Endothelial cell of umbilical vein (primary cell): ENCODE measurements around the gene TEN1. TPM values are rescaled to one million over a fixed set of nuclear protein-coding genes. Genes with fewer than 3 reads are reported as not detected.

Experiments used
- BruUV-seq: library from RNA; stranded (reverse); fragments of 400-500 nt; replicated peaks from 2 replicates; lab custom pipeline; 2021; lab: Mats Ljungman, UMichigan
- CTCF ChIA-PET: fragments of 300-600, 350-600 bp; sonication (Branson Sonifier 250); formaldehyde crosslinking; loops from one replicate; lab custom pipeline; 2021; ENCODE audit warnings: antibody characterized with exemption, inconsistent platforms; lab: Charles Lee
- POLR2A ChIA-PET: fragments of 300-600, 350-600 bp; sonication (Branson Sonifier 250); formaldehyde crosslinking; loops from one replicate; lab custom pipeline; 2021; ENCODE audit warnings: antibody characterized with exemption, inconsistent platforms; lab: Charles Lee
- DNase-seq: peaks from one replicate; pipeline ENCODE4 v3.0.0-alpha.2; 2011; ENCODE audit warnings: low read depth, low spot score
- FAIRE-seq: peaks from 2 replicates; lab custom pipeline; 2011; peaks lifted over from hg19 to GRCh38; lab: Jason Lieb, UNC
- H2AFZ ChIP-seq: 2 replicates; pipeline ENCODE4 v1.6.0; 2012; ENCODE audit warnings: low read depth, low read length, control low read depth, inconsistent platforms
- H3K27ac ChIP-seq: 2 replicates; pipeline ENCODE4 v1.5.1; 2011; ENCODE audit warnings: low read depth, mild to moderate bottlenecking, control low read depth, low read length, moderate library complexity; ENCODE audit not compliant: insufficient read depth
- H3K27me3 ChIP-seq, 2 experiments: 2 replicates each; pipeline versions ENCODE4 v1.6.0 to v1.6.1; 2011; ENCODE audit warnings: low read length in 2 of 2, mixed read lengths in 1 of 2; ENCODE audit not compliant: control insufficient read depth in 2 of 2, insufficient read depth in 2 of 2
- H3K36me3 ChIP-seq, 2 experiments: 2 replicates in 1 of 2; 3 replicates in 1 of 2; pipeline ENCODE4 v1.5.1; 2011; ENCODE audit warnings: low read length in 2 of 2, mild to moderate bottlenecking in 1 of 2, moderate library complexity in 1 of 2; ENCODE audit not compliant: control insufficient read depth in 2 of 2, insufficient read depth in 2 of 2; ENCODE audit errors: extremely low read depth in 1 of 2
- H3K4me1 ChIP-seq: 3 replicates; pipeline ENCODE4 v1.5.1; 2011; ENCODE audit warnings: mild to moderate bottlenecking, low read length; ENCODE audit not compliant: control insufficient read depth, insufficient read depth; ENCODE audit errors: extremely low read depth
- H3K4me2 ChIP-seq: 2 replicates; pipeline ENCODE4 v1.6.1; 2011; ENCODE audit warnings: low read length, control low read depth, mixed read lengths; ENCODE audit not compliant: insufficient read depth
- H3K4me3 ChIP-seq, 3 experiments: fragments of 200-600 bp in 1 of 3; sonication (generic), shearing (Covaris generic) in 1 of 3; replicated peaks in 1 of 3; 2 replicates each; pipeline ENCODE4 v1.5.1; 2011 to 2016; ENCODE audit warnings: control low read depth in 3 of 3, low read length in 3 of 3, mild to moderate bottlenecking in 2 of 3, inconsistent platforms in 1 of 3, low read depth in 1 of 3, moderate library complexity in 1 of 3; ENCODE audit not compliant: insufficient read depth in 1 of 3
- H3K79me2 ChIP-seq: 2 replicates; pipeline ENCODE4 v1.6.0; 2012; ENCODE audit warnings: low read length, inconsistent platforms; ENCODE audit not compliant: control insufficient read depth, insufficient read depth
- H3K9ac ChIP-seq: replicated peaks from 2 replicates; pipeline ENCODE3; 2011; ENCODE audit warnings: low read length, control low read depth; ENCODE audit not compliant: insufficient read depth; ENCODE audit errors: extremely low read depth
- H3K9me1 ChIP-seq: replicated peaks from 3 replicates; pipeline ENCODE4 v1.6.0; 2011; ENCODE audit warnings: mild to moderate bottlenecking, low read length; ENCODE audit not compliant: control insufficient read depth, insufficient read depth; ENCODE audit errors: extremely low read depth
- H3K9me3 ChIP-seq: replicated peaks from 2 replicates; pipeline ENCODE4 v1.5.1; 2012; ENCODE audit warnings: low read length, inconsistent platforms; ENCODE audit not compliant: control insufficient read depth, insufficient read depth
- H4K20me1 ChIP-seq: replicated peaks from 2 replicates; pipeline ENCODE3; 2011; ENCODE audit warnings: mild to moderate bottlenecking, low read length; ENCODE audit not compliant: control insufficient read depth, insufficient read depth; ENCODE audit errors: extremely low read depth
- EZH2 ChIP-seq: IDR thresholded peaks from 2 replicates; pipeline ENCODE4 v1.6.1; 2012; ENCODE audit warnings: borderline replicate concordance, low read depth, mild to moderate bottlenecking, moderate library complexity, low read length, inconsistent platforms; ENCODE audit not compliant: severe bottlenecking
- FOS ChIP-seq: IDR thresholded peaks from 2 replicates; pipeline ENCODE4 v1.6.1; 2011; ENCODE audit warnings: mild to moderate bottlenecking, low read length, moderate library complexity, borderline replicate concordance; ENCODE audit not compliant: insufficient read depth
- GATA2 ChIP-seq: IDR thresholded peaks from 2 replicates; pipeline ENCODE4 v1.7.0; 2011; ENCODE audit warnings: low read depth, mild to moderate bottlenecking, moderate library complexity, mixed read lengths, low read length; ENCODE audit not compliant: insufficient read length, insufficient read depth
- JUN ChIP-seq: IDR thresholded peaks from 2 replicates; pipeline ENCODE4 v1.6.1; 2011; ENCODE audit warnings: borderline replicate concordance, low read depth; ENCODE audit not compliant: insufficient read length, insufficient read depth
- MYC ChIP-seq: IDR thresholded peaks from one replicate; pipeline ENCODE4 v1.6.1; 2011; ENCODE audit warnings: mild to moderate bottlenecking, low read depth, low read length
- POLR2A ChIP-seq: IDR thresholded peaks from 2 replicates; pipeline ENCODE4 v1.6.1; 2012; ENCODE audit warnings: low read depth, mild to moderate bottlenecking, control low read depth, low read length
- POLR2AphosphoS5 ChIP-seq: IDR thresholded peaks from 2 replicates; pipeline ENCODE4 v1.6.1; 2012; ENCODE audit warnings: low read depth, mild to moderate bottlenecking, control low read depth, low read length, moderate library complexity; ENCODE audit not compliant: insufficient read depth
- dilution Hi-C: fragments of 300-500 bp; cut with MboI; formaldehyde crosslinking; loops from one replicate; pipeline ENCODE4 v1.15.0; 2019; ENCODE audit warnings: low sequenced_read_pairs; ENCODE audit not compliant: extremely low pct_ligation_motif_present
- intact Hi-C: fragments of 100-400 bp; cut with micrococcal nuclease; formaldehyde crosslinking; loops from one replicate; pipeline ENCODE4 v1.10.0; 2022
- polyA plus RNA-seq, 4 experiments: library from polyadenylated mRNA; depleted of rRNA in 3 of 4; stranded (reverse) in 3 of 4; unstranded in 1 of 4; fragments of >200 nt; gene quantifications; 2 replicates each; pipeline versions ENCODE4 v1.2.1 to v1.2.3, GENCODE V29; 2011 to 2012; ENCODE audit warnings: missing spikeins in 1 of 4
- total RNA-seq: library from RNA; stranded (reverse); gene quantifications from 2 replicates; pipeline ENCODE4 v1.2.3, GENCODE V29; 2021
- TF ChIP-seq, protein P1 (sequence below), 2 donors: IDR thresholded peaks; 1 replicate in 1 of 2; 2 replicates in 1 of 2; pipeline ENCODE4 v1.5.1; 2011; ENCODE audit warnings: low read length in 2 of 2, mild to moderate bottlenecking in 2 of 2, moderate library complexity in 2 of 2, control low read depth in 1 of 2, inconsistent platforms in 1 of 2, low read depth in 1 of 2; ENCODE audit not compliant: insufficient read depth in 1 of 2; ENCODE audit errors: extremely low read depth in 1 of 2
- TF ChIP-seq, protein P2 (sequence below): IDR thresholded peaks from 2 replicates; pipeline ENCODE4 v1.6.1; 2011; ENCODE audit not compliant: insufficient read depth, insufficient read length

TEN1 gene
- total and polyA plus RNA-seq, 2 donors (not counting 3 experiments of a cell fraction or from before 2014, with no cell fraction given): 18.8 to 29.0 TPM

DNA sequence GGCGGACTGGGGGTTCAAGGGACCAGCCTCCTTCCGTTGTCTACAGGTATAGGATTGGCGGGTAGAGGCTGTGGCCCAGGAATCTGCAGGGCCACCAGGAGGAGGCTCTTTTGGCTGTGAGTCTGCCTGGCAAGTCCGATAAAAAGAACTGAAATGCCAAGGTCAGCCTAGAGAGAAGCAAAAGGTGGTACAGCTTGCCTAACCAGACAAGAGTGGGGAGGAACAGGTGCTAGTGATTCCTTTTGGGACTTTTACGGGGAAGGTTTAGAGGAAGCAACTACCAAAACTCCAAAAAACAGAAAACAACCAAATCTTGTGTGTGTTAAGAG is 53.7 kb downstream of the TEN1 start:
- FAIRE-seq (no peak), DNase-seq (no peak)
- no peaks in the 10 kb centered on the region for H3K9me1 ChIP-seq
- H3K9ac ChIP-seq: no peak overlapping the region
- peaks cover 11% of the 10 kb centered on the region for H3K4me1 ChIP-seq
- ChIA-PET CTCF (interaction anchor here (1.0 to 3.8 kb wide), 10 partner anchors 8 to 247 kb away, joined by 3 to 28 read pairs (median 4); no protein-coding TSS in a partner anchor), POLR2A (no interaction called here)
- dilution Hi-C loops (no loop called here), intact Hi-C loops (loop anchor here (5.0 kb wide), 1 partner anchor 245 kb away; no protein-coding TSS in a partner anchor)
- H3K4me3 ChIP-seq: no peak overlapping the region
- H3K27ac ChIP-seq: no peak overlapping the region
- H3K4me2 ChIP-seq: no peak overlapping the region
- no peaks in the 10 kb centered on the region for H3K27me3 ChIP-seq
- no peaks in the 10 kb centered on the region for H3K79me2 ChIP-seq
- TF ChIP-seq POLR2A: no peak
- TF ChIP-seq GATA2: no peak
- no peak for TF ChIP-seq POLR2AphosphoS5
- TF ChIP-seq, protein P1, sequence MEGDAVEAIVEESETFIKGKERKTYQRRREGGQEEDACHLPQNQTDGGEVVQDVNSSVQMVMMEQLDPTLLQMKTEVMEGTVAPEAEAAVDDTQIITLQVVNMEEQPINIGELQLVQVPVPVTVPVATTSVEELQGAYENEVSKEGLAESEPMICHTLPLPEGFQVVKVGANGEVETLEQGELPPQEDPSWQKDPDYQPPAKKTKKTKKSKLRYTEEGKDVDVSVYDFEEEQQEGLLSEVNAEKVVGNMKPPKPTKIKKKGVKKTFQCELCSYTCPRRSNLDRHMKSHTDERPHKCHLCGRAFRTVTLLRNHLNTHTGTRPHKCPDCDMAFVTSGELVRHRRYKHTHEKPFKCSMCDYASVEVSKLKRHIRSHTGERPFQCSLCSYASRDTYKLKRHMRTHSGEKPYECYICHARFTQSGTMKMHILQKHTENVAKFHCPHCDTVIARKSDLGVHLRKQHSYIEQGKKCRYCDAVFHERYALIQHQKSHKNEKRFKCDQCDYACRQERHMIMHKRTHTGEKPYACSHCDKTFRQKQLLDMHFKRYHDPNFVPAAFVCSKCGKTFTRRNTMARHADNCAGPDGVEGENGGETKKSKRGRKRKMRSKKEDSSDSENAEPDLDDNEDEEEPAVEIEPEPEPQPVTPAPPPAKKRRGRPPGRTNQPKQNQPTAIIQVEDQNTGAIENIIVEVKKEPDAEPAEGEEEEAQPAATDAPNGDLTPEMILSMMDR (IDR thresholded peaks at IDR 0.05; ENCODE audit: extremely low read depth in 1 of 2, insufficient read depth in 1 of 2, low read depth in 1 of 2, low read length in 2 of 2): no peak
- TF ChIP-seq, protein P2, sequence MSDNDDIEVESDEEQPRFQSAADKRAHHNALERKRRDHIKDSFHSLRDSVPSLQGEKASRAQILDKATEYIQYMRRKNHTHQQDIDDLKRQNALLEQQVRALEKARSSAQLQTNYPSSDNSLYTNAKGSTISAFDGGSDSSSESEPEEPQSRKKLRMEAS: no peak
- TF ChIP-seq FOS: no peak
- no peak for TF ChIP-seq EZH2
- TF ChIP-seq JUN: no peak
- TF ChIP-seq MYC: no peak
- H3K9me3 ChIP-seq: no peaks in the 10 kb centered on the region
- H4K20me1 ChIP-seq: no peaks in the 10 kb centered on the region
- H3K36me3 ChIP-seq: peaks cover 0 to 2% of the 10 kb centered on the region in 2 experiments
- BruUV-seq: no TSS peak
- no peak overlapping the region for H2AFZ ChIP-seq
